CD14-positive monocyte (primary cell): ENCODE data around the gene ABHD16B. TPM values are rescaled to one million over a fixed set of nuclear protein-coding genes. Genes with fewer than 3 reads are reported as not detected.

ENCODE experiments used
- DNase-seq, 3 donors: peaks; one replicate each; pipeline ENCODE4 v3.0.0-alpha.2; 2011 to 2022
- H2AFZ ChIP-seq: 2 replicates; pipeline ENCODE4 v1.6.0; 2012; ENCODE audit warnings: mild to moderate bottlenecking, low read depth, low read length, inconsistent platforms; ENCODE audit not compliant: insufficient read depth, poor library complexity, severe bottlenecking
- H3K27ac ChIP-seq, 2 donors: 1 replicate in 1 of 2; 2 replicates in 1 of 2; pipeline ENCODE4 v1.5.1; 2012 to 2013; ENCODE audit warnings: low read length in 2 of 2, control low read depth in 1 of 2, inconsistent platforms in 1 of 2, low read depth in 1 of 2, mild to moderate bottlenecking in 1 of 2
- H3K27me3 ChIP-seq, 2 donors: one replicate each; pipeline versions ENCODE4 v1.6.0 to v1.6.1; 2011 to 2013; ENCODE audit warnings: low read length in 2 of 2; ENCODE audit not compliant: control insufficient read depth in 2 of 2, insufficient read depth in 2 of 2
- H3K36me3 ChIP-seq, 2 donors: replicated peaks in 1 of 2; 1 replicate in 1 of 2; 2 replicates in 1 of 2; pipeline versions ENCODE4 v1.5.1 to v1.6.1; 2012 to 2013; ENCODE audit warnings: low read length in 2 of 2, control low read depth in 1 of 2, inconsistent platforms in 1 of 2, mild to moderate bottlenecking in 1 of 2; ENCODE audit not compliant: insufficient read depth in 2 of 2, control insufficient read depth in 1 of 2
- H3K4me1 ChIP-seq, 2 donors: 1 replicate in 1 of 2; 2 replicates in 1 of 2; pipeline versions ENCODE4 v1.5.1 to v1.6.1; 2012 to 2013; ENCODE audit warnings: low read length in 2 of 2, control low read depth in 1 of 2, inconsistent platforms in 1 of 2, mild to moderate bottlenecking in 1 of 2, moderate library complexity in 1 of 2; ENCODE audit not compliant: insufficient read depth in 2 of 2, control insufficient read depth in 1 of 2
- H3K4me2 ChIP-seq: replicated peaks from 2 replicates; pipeline ENCODE3; 2012; ENCODE audit warnings: low read length, moderate library complexity, mild to moderate bottlenecking; ENCODE audit not compliant: poor library complexity, severe bottlenecking; ENCODE audit errors: extremely low read depth
- H3K4me3 ChIP-seq, 3 experiments: fragments of 200-600 bp in 1 of 3; sonication (generic) in 1 of 3; replicated peaks in 1 of 3; 1 replicate in 2 of 3; 2 replicates in 1 of 3; pipeline ENCODE4 v1.5.1; 2011 to 2013; ENCODE audit warnings: low read length in 3 of 3, mild to moderate bottlenecking in 3 of 3, control low read depth in 2 of 3, low read depth in 2 of 3, inconsistent platforms in 1 of 3, moderate library complexity in 1 of 3
- H3K79me2 ChIP-seq: 2 replicates; pipeline ENCODE4 v1.6.0; 2012; ENCODE audit warnings: mild to moderate bottlenecking, control low read depth, inconsistent platforms, low read length, moderate library complexity; ENCODE audit not compliant: insufficient read depth
- H3K9ac ChIP-seq: 2 replicates; pipeline ENCODE4 v1.6.0; 2017; ENCODE audit warnings: low read length, mild to moderate bottlenecking; ENCODE audit not compliant: insufficient read depth, poor library complexity, severe bottlenecking
- H3K9me3 ChIP-seq, 2 donors: replicated peaks in 1 of 2; 1 replicate in 1 of 2; 2 replicates in 1 of 2; pipeline versions ENCODE4 v1.5.1 to v1.6.1; 2012 to 2013; ENCODE audit warnings: low read length in 2 of 2, control low read depth in 1 of 2; ENCODE audit not compliant: control insufficient read depth in 1 of 2, insufficient read depth in 1 of 2
- H4K20me1 ChIP-seq: 2 replicates; pipeline ENCODE4 v1.6.0; 2012; ENCODE audit warnings: mild to moderate bottlenecking, low read length, control low read depth, moderate library complexity; ENCODE audit not compliant: insufficient read depth
- H3K27ac Mint-ChIP-seq, 7 donors: one replicate each; pipeline ENCODE4 v1.8.0; 2020; ENCODE audit warnings: mild to moderate bottlenecking in 7 of 7, mixed read lengths in 7 of 7, moderate library complexity in 6 of 7, inconsistent platforms in 2 of 7
- H3K27me3 Mint-ChIP-seq, 3 donors: one replicate each; pipeline ENCODE4 v1.8.0; 2021 to 2022; ENCODE audit warnings: low read depth in 3 of 3, mild to moderate bottlenecking in 3 of 3, mixed read lengths in 3 of 3, moderate library complexity in 3 of 3, inconsistent platforms in 1 of 3
- H3K36me3 Mint-ChIP-seq, 2 donors: one replicate each; pipeline ENCODE4 v1.8.0; 2020; ENCODE audit warnings: mixed read lengths in 2 of 2, inconsistent platforms in 1 of 2, mild to moderate bottlenecking in 1 of 2
- H3K4me1 Mint-ChIP-seq: one replicate; pipeline ENCODE4 v1.8.0; 2020; ENCODE audit warnings: mild to moderate bottlenecking, mixed read lengths
- H3K4me3 Mint-ChIP-seq, 2 donors: one replicate each; pipeline ENCODE4 v1.8.0; 2020; ENCODE audit warnings: mild to moderate bottlenecking in 2 of 2, mixed read lengths in 2 of 2, moderate library complexity in 1 of 2
- H3K9me3 Mint-ChIP-seq, 7 donors: one replicate each; pipeline ENCODE4 v1.8.0; 2020 to 2022; ENCODE audit warnings: mixed read lengths in 7 of 7, mild to moderate bottlenecking in 6 of 7, moderate library complexity in 6 of 7, inconsistent platforms in 2 of 7
- CTCF ChIP-seq: fragments of 200-600 bp; IDR thresholded peaks from one replicate; pipeline ENCODE4 v1.8.0; 2022; ENCODE audit warnings: antibody characterized with exemption, mild to moderate bottlenecking
- WGBS: methylation state at CpG from one replicate; pipeline ENCODE4 v1.1.5; 2013; ENCODE audit warnings: missing lambda C conversion rate; ENCODE audit not compliant: insufficient coverage; 5-methylcytosine and 5-hydroxymethylcytosine counted together
- intact Hi-C, 2 donors: fragments of 100-400 bp; cut with micrococcal nuclease; formaldehyde crosslinking; loops; one replicate each; pipeline versions ENCODE4 v1.15.0 to v1.15.1; 2023
- polyA plus RNA-seq, 3 donors: library from polyadenylated mRNA; depleted of rRNA in 1 of 3; unstranded in 2 of 3; stranded (reverse) in 1 of 3; fragments of 300-500 nt in 2 of 3; fragments of >200 nt in 1 of 3; fragmentation: Illumina TruSeq in 2 of 3; gene quantifications; 1 replicate in 2 of 3; 2 replicates in 1 of 3; pipeline ENCODE4 v1.2.3, GENCODE V29; 2012 to 2021

ABHD16B gene
- polyA plus RNA-seq, 3 donors: not detected

GRCh38 chr20:63834491-63834880, 26.8 kb upstream of the ABHD16B start:
- Mint-ChIP-seq H3K4me3 (no peak overlapping the region), H3K4me1 (peaks cover 11% of the 10 kb centered on the region), H3K36me3 (peaks cover 0 to 6% of the 10 kb centered on the region in 2 donors), H3K27me3 (peaks cover 30 to 42% (median 37%) of the 10 kb centered on the region in 3 donors), H3K27ac (no peak overlapping the region), H3K9me3 (peaks cover 0 to 9% (median 4%) of the 10 kb centered on the region in 7 donors)
- Histone ChIP-seq H3K36me3 (no peaks in the 10 kb centered on the region), H3K79me2 (no peaks in the 10 kb centered on the region), H3K4me3 (no peak overlapping the region), H3K4me2 (no peak overlapping the region), H3K9me3 (peaks cover 0 to 1% of the 10 kb centered on the region in 2 donors), H3K4me1 (peaks cover 7 to 18% of the 10 kb centered on the region in 2 donors), H4K20me1 (peaks cover under 1% of the 10 kb centered on the region), H3K27me3 (peaks cover 15 to 33% of the 10 kb centered on the region in 2 donors), H2AFZ (no peak overlapping the region), H3K9ac (no peak overlapping the region), H3K27ac (no peak overlapping the region)
- no peak for DNase-seq
- TF ChIP-seq CTCF: no peak
- WGBS: 100% methylated on average over 4 of the region's 9 CpGs
- intact Hi-C loops: no loop called here

GRCh38 chr20:63835021-63835858, 26.1 kb upstream of the ABHD16B start:
- Mint-ChIP-seq H3K27me3 (peaks cover 22 to 37% (median 30%) of the 10 kb centered on the region in 3 donors), H3K36me3 (no peaks in the 10 kb centered on the region), H3K27ac (no peak overlapping the region), H3K4me3 (peak overlapping the region in 1 of 2 donors; percentile 7), H3K9me3 (peaks cover 0 to 2% (median 0%) of the 10 kb centered on the region in 7 donors), H3K4me1 (peaks cover 4% of the 10 kb centered on the region)
- H3K4me3 ChIP-seq: no peak overlapping the region
- no peaks in the 10 kb centered on the region for H3K9me3 ChIP-seq
- H2AFZ ChIP-seq: no peak overlapping the region
- TF ChIP-seq CTCF: no peak
- DNase-seq: peak in 1 of 3 donors; percentile 53
- H3K27ac ChIP-seq: no peak overlapping the region
- intact Hi-C loops: no loop called here
- H4K20me1 ChIP-seq: no peaks in the 10 kb centered on the region
- no peaks in the 10 kb centered on the region for H3K36me3 ChIP-seq
- no peak overlapping the region for H3K4me2 ChIP-seq
- H3K4me1 ChIP-seq: peaks cover 0 to 11% of the 10 kb centered on the region in 2 donors
- 85% methylated on average over 16 of the region's 21 CpGs for WGBS
- H3K79me2 ChIP-seq: no peaks in the 10 kb centered on the region
- H3K9ac ChIP-seq: no peak overlapping the region
- peaks cover 9 to 26% of the 10 kb centered on the region in 2 donors for H3K27me3 ChIP-seq
